Pancreas (tissue), 8 donors: ENCODE measurements around the gene SSNA1. TPM values are rescaled to one million over a fixed set of nuclear protein-coding genes. Genes with fewer than 3 reads are reported as not detected.

ENCODE experiments used
- microRNA-seq, 2 donors: library from miRNA; unstranded; fragments of <30 nt; microRNA quantifications; one replicate each; pipeline versions ENCODE4 to v1.1.0, GENCODE V29; 2019 to 2020
- polyA plus RNA-seq, 2 donors: library from polyadenylated mRNA; stranded (reverse); fragments of 200-250 nt; gene quantifications; one replicate each; pipeline ENCODE4 v1.2.3, GENCODE V29; 2013
- total RNA-seq, 6 donors: library from RNA; stranded (reverse); fragmentation: NEBNext Ultra II Directional in 4 of 6; extraction: Animal tissue kit (Norgen Biotek cat#: 25700) in 4 of 6; gene quantifications; one replicate each; pipeline versions ENCODE4 v1.2.1 to v1.2.4, GENCODE V29; 2021 to 2023
- donor health status: healthy with polysubstance abuse.
- donor health status: DM: no; HTN: no; CAD: no; lungs with moderate emphysema.
- donor health status: DM: no; HTN: no; CAD: no.
- donor health status: Bipolar disorder and iron deficiency.
- donor health status: DM: yes; HTN: yes; CAD: no.
- donor health status: DM: no; HTN: no; CAD: no.
- donor health status: DM: no; HTN: no; CAD: no.
- donor health status: DM: yes; HTN: yes; CAD: no.

SSNA1 gene
- total and polyA plus RNA-seq, 8 donors: 30.8 to 81.0 (median 41.1) TPM

Small RNA genes within 50 kb of the gene (microRNA-seq; reads per million reads assigned to microRNA genes)
- 0 reads per million in 2 donors for gene MIR3621

Other genes starting within 250 kb of the SSNA1 start
Only the 30 nearest of the 33 such genes appear.
- gene PTGDS, start 211.2 kb upstream of the SSNA1 start, total RNA-seq: 10 to 100 TPM in 4 of 6 donors, 1 to 10 TPM in 2; 5.7 to 42.7 (median 25.8) TPM
- 10 to 100 TPM; 35.0 to 49.1 TPM for gene PTGDS, start 211.2 kb upstream of the SSNA1 start, polyA plus RNA-seq
- under 1 TPM in 3 of 6 donors, not detected in 3; 0.12 to 0.17 (median 0.14) TPM for gene LCNL1, start 205.7 kb upstream of the SSNA1 start, total RNA-seq
- gene LCNL1, start 205.7 kb upstream of the SSNA1 start, polyA plus RNA-seq: under 1 TPM; 0.23 to 0.38 TPM
- gene PAXX, start 196.3 kb upstream of the SSNA1 start, total RNA-seq: 10 to 100 TPM; 16.0 to 23.5 (median 20.0) TPM
- gene PAXX, start 196.3 kb upstream of the SSNA1 start, polyA plus RNA-seq: 100 to 1,000 TPM; 184 to 222 TPM
- gene CLIC3, start 192.1 kb upstream of the SSNA1 start, total RNA-seq: under 1 TPM in 5 of 6 donors, not detected in 1; 0.24 to 0.44 (median 0.38) TPM
- 1 to 10 TPM; 1.1 to 1.3 TPM for gene CLIC3, start 192.1 kb upstream of the SSNA1 start, polyA plus RNA-seq
- gene ABCA2, start 160.4 kb upstream of the SSNA1 start, total RNA-seq: 10 to 100 TPM; 16.2 to 32.6 (median 25.4) TPM
- gene ABCA2, start 160.4 kb upstream of the SSNA1 start, polyA plus RNA-seq: 10 to 100 TPM; 70.4 to 80.0 TPM
- under 1 TPM in 2 of 6 donors, not detected in 4; 0.18 to 0.19 TPM for gene FUT7, start 156.6 kb upstream of the SSNA1 start, total RNA-seq
- under 1 TPM in 1 of 2 donors, not detected in 1; 0.12 TPM for gene FUT7, start 156.6 kb upstream of the SSNA1 start, polyA plus RNA-seq
- gene NPDC1, start 142.5 kb upstream of the SSNA1 start, total RNA-seq: 10 to 100 TPM; 31.5 to 70.9 (median 36.8) TPM
- 100 to 1,000 TPM; 183 to 328 TPM for gene NPDC1, start 142.5 kb upstream of the SSNA1 start, polyA plus RNA-seq
- 1 to 10 TPM in 5 of 6 donors, under 1 TPM in 1; 0.91 to 4.5 (median 2.0) TPM for gene ENTPD2, start 134.6 kb upstream of the SSNA1 start, total RNA-seq
- gene ENTPD2, start 134.6 kb upstream of the SSNA1 start, polyA plus RNA-seq: 1 to 10 TPM; 4.5 to 6.5 TPM
- gene SAPCD2, start 118.1 kb upstream of the SSNA1 start, total RNA-seq: under 1 TPM; 0.04 to 0.97 (median 0.45) TPM
- under 1 TPM; 0.30 to 0.38 TPM for gene SAPCD2, start 118.1 kb upstream of the SSNA1 start, polyA plus RNA-seq
- gene UAP1L1, start 111.2 kb upstream of the SSNA1 start, total RNA-seq: 10 to 100 TPM in 1 of 6 donors, 1 to 10 TPM in 5; 5.2 to 13.6 (median 5.9) TPM
- gene UAP1L1, start 111.2 kb upstream of the SSNA1 start, polyA plus RNA-seq: 10 to 100 TPM; 10.5 to 14.4 TPM
- gene MAN1B1, start 101.7 kb upstream of the SSNA1 start, total RNA-seq: 10 to 100 TPM; 22.0 to 33.5 (median 26.0) TPM
- 10 to 100 TPM; 83.6 to 86.0 TPM for gene MAN1B1, start 101.7 kb upstream of the SSNA1 start, polyA plus RNA-seq
- gene DPP7, start 73.9 kb upstream of the SSNA1 start, total RNA-seq: 100 to 1,000 TPM in 2 of 6 donors, 10 to 100 TPM in 4; 87.3 to 113 (median 98.8) TPM
- gene DPP7, start 73.9 kb upstream of the SSNA1 start, polyA plus RNA-seq: 100 to 1,000 TPM; 497 to 526 TPM
- gene GRIN1, start 49.5 kb upstream of the SSNA1 start, total RNA-seq: under 1 TPM in 4 of 6 donors, not detected in 2; 0.08 to 0.44 (median 0.22) TPM
- under 1 TPM; 0.21 to 0.53 TPM for gene GRIN1, start 49.5 kb upstream of the SSNA1 start, polyA plus RNA-seq
- gene LRRC26, start 18.6 kb upstream of the SSNA1 start, total RNA-seq: under 1 TPM; 0.28 to 0.90 (median 0.49) TPM
- not detected for gene LRRC26, start 18.6 kb upstream of the SSNA1 start, polyA plus RNA-seq
- not detected for gene TMEM210, start 16.6 kb upstream of the SSNA1 start, total RNA-seq
- gene TMEM210, start 16.6 kb upstream of the SSNA1 start, polyA plus RNA-seq: not detected
- 10 to 100 TPM; 22.2 to 39.4 (median 31.5) TPM for gene ANAPC2, start 116 bp upstream of the SSNA1 start, total RNA-seq
- gene ANAPC2, start 116 bp upstream of the SSNA1 start, polyA plus RNA-seq: 100 to 1,000 TPM in 1 of 2 donors, 10 to 100 TPM in 1; 99.9 to 122 TPM
- 100 to 1,000 TPM in 1 of 6 donors, 10 to 100 TPM in 5; 50.3 to 110 (median 74.8) TPM for gene TPRN, start 12.1 kb downstream of the SSNA1 start, total RNA-seq
- gene TPRN, start 12.1 kb downstream of the SSNA1 start, polyA plus RNA-seq: 10 to 100 TPM; 48.7 to 66.5 TPM
- 10 to 100 TPM in 5 of 6 donors, 1 to 10 TPM in 1; 9.7 to 19.0 (median 13.1) TPM for gene TMEM203, start 17.0 kb downstream of the SSNA1 start, total RNA-seq
- 10 to 100 TPM; 16.9 to 22.8 TPM for gene TMEM203, start 17.0 kb downstream of the SSNA1 start, polyA plus RNA-seq
- gene NDOR1, start 17.0 kb downstream of the SSNA1 start, total RNA-seq: 10 to 100 TPM in 1 of 6 donors, 1 to 10 TPM in 5; 4.6 to 12.9 (median 6.5) TPM
- gene NDOR1, start 17.0 kb downstream of the SSNA1 start, polyA plus RNA-seq: 10 to 100 TPM in 1 of 2 donors, 1 to 10 TPM in 1; 9.7 to 25.4 TPM
- 1 to 10 TPM; 3.3 to 6.5 (median 3.4) TPM for gene RNF208, start 33.6 kb downstream of the SSNA1 start, total RNA-seq
- 10 to 100 TPM; 11.4 to 20.7 TPM for gene RNF208, start 33.6 kb downstream of the SSNA1 start, polyA plus RNA-seq
- gene CYSRT1, start 36.5 kb downstream of the SSNA1 start, total RNA-seq: under 1 TPM in 2 of 6 donors, not detected in 4; 0.22 to 0.32 TPM
- 1 to 10 TPM in 1 of 2 donors, under 1 TPM in 1; 0.87 to 1.3 TPM for gene CYSRT1, start 36.5 kb downstream of the SSNA1 start, polyA plus RNA-seq
- under 1 TPM in 1 of 6 donors, not detected in 5; 0.09 TPM for gene RNF224, start 38.8 kb downstream of the SSNA1 start, total RNA-seq
- gene RNF224, start 38.8 kb downstream of the SSNA1 start, polyA plus RNA-seq: under 1 TPM; 0.61 TPM
- under 1 TPM in 2 of 6 donors, not detected in 4; 0.12 to 0.19 TPM for gene SLC34A3, start 42.2 kb downstream of the SSNA1 start, total RNA-seq
- under 1 TPM; 0.21 to 0.42 TPM for gene SLC34A3, start 42.2 kb downstream of the SSNA1 start, polyA plus RNA-seq
- gene TUBB4B, start 52.6 kb downstream of the SSNA1 start, total RNA-seq: 10 to 100 TPM; 40.9 to 87.6 (median 64.7) TPM
- 100 to 1,000 TPM in 1 of 2 donors, 10 to 100 TPM in 1; 96.2 to 143 TPM for gene TUBB4B, start 52.6 kb downstream of the SSNA1 start, polyA plus RNA-seq
- not detected for gene STPG3, start 62.6 kb downstream of the SSNA1 start, total RNA-seq
- gene STPG3, start 62.6 kb downstream of the SSNA1 start, polyA plus RNA-seq: under 1 TPM in 1 of 2 donors, not detected in 1; 0.23 TPM
- gene NELFB, start 66.7 kb downstream of the SSNA1 start, total RNA-seq: 10 to 100 TPM; 22.3 to 34.0 (median 29.0) TPM
- gene NELFB, start 66.7 kb downstream of the SSNA1 start, polyA plus RNA-seq: 10 to 100 TPM; 28.7 to 34.2 TPM
- gene TOR4A, start 89.0 kb downstream of the SSNA1 start, total RNA-seq: 1 to 10 TPM; 2.5 to 6.8 (median 4.3) TPM
- gene TOR4A, start 89.0 kb downstream of the SSNA1 start, polyA plus RNA-seq: 1 to 10 TPM; 1.4 to 3.0 TPM
- 10 to 100 TPM in 4 of 6 donors, 1 to 10 TPM in 2; 7.5 to 23.4 (median 13.6) TPM for gene NRARP, start 113.6 kb downstream of the SSNA1 start, total RNA-seq
- 1 to 10 TPM; 1.3 to 2.7 TPM for gene NRARP, start 113.6 kb downstream of the SSNA1 start, polyA plus RNA-seq
- gene EXD3, start 234.5 kb downstream of the SSNA1 start, total RNA-seq: 10 to 100 TPM in 3 of 6 donors, 1 to 10 TPM in 3; 8.1 to 16.5 (median 10.4) TPM
- gene EXD3, start 234.5 kb downstream of the SSNA1 start, polyA plus RNA-seq: 10 to 100 TPM; 43.1 to 57.3 TPM
- 10 to 100 TPM in 3 of 6 donors, 1 to 10 TPM in 3; 6.6 to 15.0 (median 10.0) TPM for gene NOXA1, start 234.7 kb downstream of the SSNA1 start, total RNA-seq
- gene NOXA1, start 234.7 kb downstream of the SSNA1 start, polyA plus RNA-seq: 10 to 100 TPM; 40.0 to 45.5 TPM